HFFc6 (cell line): ENCODE measurements around the gene TNIP3. TPM values are rescaled to one million over a fixed set of nuclear protein-coding genes. Genes with fewer than 3 reads are reported as not detected.

Source experiments
- DNase-seq: peaks from one replicate; pipeline ENCODE4 v3.0.0-alpha.2; 2018
- H3K27ac Mint-ChIP-seq: 2 replicates; pipeline ENCODE4 v1.8.0; 2020; ENCODE audit warnings: mild to moderate bottlenecking, mixed read lengths
- H3K27me3 Mint-ChIP-seq: 2 replicates; pipeline ENCODE4 v1.8.0; 2021; ENCODE audit warnings: mild to moderate bottlenecking, moderate library complexity, mixed read lengths; ENCODE audit not compliant: insufficient read depth
- H3K36me3 Mint-ChIP-seq: 2 replicates; pipeline ENCODE4 v1.8.0; 2021; ENCODE audit warnings: low read depth, mixed read lengths
- H3K4me1 Mint-ChIP-seq: 2 replicates; pipeline ENCODE4 v1.8.0; 2020; ENCODE audit warnings: low read depth, mixed read lengths
- H3K4me3 Mint-ChIP-seq: 2 replicates; pipeline ENCODE4 v1.8.0; 2020; ENCODE audit warnings: mild to moderate bottlenecking, moderate library complexity, mixed read lengths
- H3K9me3 Mint-ChIP-seq: 2 replicates; pipeline ENCODE4 v1.8.0; 2020; ENCODE audit warnings: mild to moderate bottlenecking, mixed read lengths
- total RNA-seq, 6 experiments: library from RNA; stranded (reverse); fragmentation: NEBNext Ultra II Directional; extraction: Animal tissue kit (Norgen Biotek cat#: 25700); gene quantifications; 2 replicates in 1 of 6; 3 replicates in 5 of 6; pipeline ENCODE4 v1.2.3, GENCODE V29; 2021
- TF ChIP-seq, protein P1 (sequence below): fragments of 200-600 bp; sonication (generic); IDR thresholded peaks from 2 replicates; pipeline ENCODE4 v1.5.0; 2021; ENCODE audit warnings: antibody characterized with exemption, mild to moderate bottlenecking

Gene TNIP3
- total RNA-seq, 6 experiments from 2014 or later = 0.31 to 0.70 (median 0.47) TPM

DNA sequence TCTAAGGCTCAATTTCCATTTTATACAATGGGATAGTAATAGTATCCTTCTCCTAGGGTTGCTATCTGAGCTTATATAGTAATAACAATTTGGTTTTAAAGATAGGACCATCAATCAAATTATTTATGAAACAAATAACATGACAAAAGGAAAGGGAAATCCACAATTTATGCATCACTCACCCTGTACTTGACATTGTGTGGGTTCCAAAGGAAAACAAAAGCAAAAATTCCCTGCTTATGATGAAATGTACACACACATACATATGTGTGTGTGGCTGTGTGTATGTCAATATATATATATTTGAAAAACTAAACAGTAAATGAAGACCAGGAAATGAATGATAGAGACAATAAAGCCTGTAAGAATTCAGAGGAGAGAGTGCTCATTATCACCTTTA lies 2.9 kb upstream of the TNIP3 start:
- Mint-ChIP-seq H3K27me3 (no peaks in the 10 kb centered on the region), H3K4me3 (no peak overlapping the region), H3K4me1 (peaks cover 13% of the 10 kb centered on the region), H3K36me3 (no peaks in the 10 kb centered on the region), H3K9me3 (no peaks in the 10 kb centered on the region), H3K27ac (no peak overlapping the region)
- DNase-seq = no peak
- TF ChIP-seq, protein P1, sequence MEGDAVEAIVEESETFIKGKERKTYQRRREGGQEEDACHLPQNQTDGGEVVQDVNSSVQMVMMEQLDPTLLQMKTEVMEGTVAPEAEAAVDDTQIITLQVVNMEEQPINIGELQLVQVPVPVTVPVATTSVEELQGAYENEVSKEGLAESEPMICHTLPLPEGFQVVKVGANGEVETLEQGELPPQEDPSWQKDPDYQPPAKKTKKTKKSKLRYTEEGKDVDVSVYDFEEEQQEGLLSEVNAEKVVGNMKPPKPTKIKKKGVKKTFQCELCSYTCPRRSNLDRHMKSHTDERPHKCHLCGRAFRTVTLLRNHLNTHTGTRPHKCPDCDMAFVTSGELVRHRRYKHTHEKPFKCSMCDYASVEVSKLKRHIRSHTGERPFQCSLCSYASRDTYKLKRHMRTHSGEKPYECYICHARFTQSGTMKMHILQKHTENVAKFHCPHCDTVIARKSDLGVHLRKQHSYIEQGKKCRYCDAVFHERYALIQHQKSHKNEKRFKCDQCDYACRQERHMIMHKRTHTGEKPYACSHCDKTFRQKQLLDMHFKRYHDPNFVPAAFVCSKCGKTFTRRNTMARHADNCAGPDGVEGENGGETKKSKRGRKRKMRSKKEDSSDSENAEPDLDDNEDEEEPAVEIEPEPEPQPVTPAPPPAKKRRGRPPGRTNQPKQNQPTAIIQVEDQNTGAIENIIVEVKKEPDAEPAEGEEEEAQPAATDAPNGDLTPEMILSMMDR = no peak

DNA sequence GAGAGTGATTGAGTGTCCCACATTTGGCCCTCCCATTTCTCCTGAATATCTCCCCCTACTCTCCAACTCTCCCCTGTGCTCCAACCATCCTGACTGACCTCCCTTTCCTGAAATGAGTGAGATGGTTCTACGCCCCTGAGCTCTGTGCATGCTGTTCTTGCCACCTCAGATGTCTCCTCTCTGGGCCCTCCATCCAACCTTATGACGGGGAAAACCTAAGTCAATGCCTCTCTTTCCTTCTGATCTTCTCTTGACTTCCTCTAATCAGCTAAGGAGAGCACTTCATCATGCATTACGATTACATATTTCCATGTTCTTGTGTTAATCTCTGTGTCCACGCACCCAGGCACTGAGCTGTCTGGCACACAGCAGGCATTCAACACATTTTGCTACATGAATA lies 1.1 kb upstream of the TNIP3 start:
- Mint-ChIP-seq H3K27ac (no peak overlapping the region), H3K9me3 (no peaks in the 10 kb centered on the region), H3K4me1 (peaks cover 13% of the 10 kb centered on the region), H3K27me3 (no peaks in the 10 kb centered on the region), H3K36me3 (no peaks in the 10 kb centered on the region), H3K4me3 (no peak overlapping the region)
- no peak for DNase-seq
- TF ChIP-seq, protein P1 = no peak

DNA sequence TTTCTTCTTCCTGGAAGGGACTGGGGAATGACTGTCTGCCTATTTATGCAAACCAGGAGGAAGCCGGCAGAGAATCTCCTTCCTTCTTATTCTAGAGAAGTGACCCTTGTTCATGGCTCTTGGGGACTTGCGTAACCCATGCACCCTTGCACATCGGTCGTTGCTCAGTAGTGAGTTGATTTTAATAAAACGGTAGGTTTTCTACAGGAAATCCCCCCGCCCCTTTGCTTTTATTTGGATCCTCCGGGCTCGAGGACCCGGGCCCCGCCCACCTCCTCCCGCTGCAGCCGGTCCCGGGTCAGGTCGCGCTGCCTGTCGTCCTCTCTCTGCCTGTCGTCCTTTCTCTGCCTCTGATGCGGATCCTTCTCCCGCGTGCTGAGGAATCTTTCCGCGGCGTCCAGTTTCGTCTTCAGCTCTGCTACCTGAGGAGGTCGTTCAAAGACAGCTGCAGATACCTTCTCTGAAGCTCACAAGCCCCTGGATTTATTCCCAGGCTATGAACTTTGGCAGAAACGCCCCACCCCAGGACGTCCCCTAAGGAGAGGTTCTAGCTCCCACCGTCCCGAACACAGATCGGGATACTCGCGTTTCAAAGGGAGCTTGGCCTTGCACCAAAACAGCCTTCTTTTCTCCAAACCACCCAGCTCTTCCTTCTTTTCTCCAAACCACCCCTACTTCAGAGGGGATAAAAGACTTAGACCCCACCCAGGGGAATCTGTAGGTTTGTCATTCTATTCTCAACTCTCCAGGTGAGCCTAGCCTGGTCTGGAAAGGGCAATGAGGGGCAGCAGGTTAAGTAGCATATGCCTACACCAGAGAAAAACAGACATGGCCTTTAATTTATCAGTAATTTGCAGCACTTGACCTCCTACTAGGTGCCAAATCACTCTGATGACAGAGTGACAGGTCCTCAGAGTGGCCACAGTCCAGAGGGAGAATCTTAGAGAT lies 7.0 kb downstream of the TNIP3 start:
- TF ChIP-seq, protein P1 = no peak
- no peaks in the 10 kb centered on the region for H3K9me3 Mint-ChIP-seq
- H3K27ac Mint-ChIP-seq = peak overlapping the region; percentile 92
- H3K27me3 Mint-ChIP-seq = no peaks in the 10 kb centered on the region; the same call in 1 of the 2 replicates
- no peak for DNase-seq
- peaks cover 23% of the 10 kb centered on the region for H3K4me1 Mint-ChIP-seq
- peak overlapping the region; percentile 89 for H3K4me3 Mint-ChIP-seq
- no peaks in the 10 kb centered on the region; the same call in 1 of the 2 replicates for H3K36me3 Mint-ChIP-seq

DNA sequence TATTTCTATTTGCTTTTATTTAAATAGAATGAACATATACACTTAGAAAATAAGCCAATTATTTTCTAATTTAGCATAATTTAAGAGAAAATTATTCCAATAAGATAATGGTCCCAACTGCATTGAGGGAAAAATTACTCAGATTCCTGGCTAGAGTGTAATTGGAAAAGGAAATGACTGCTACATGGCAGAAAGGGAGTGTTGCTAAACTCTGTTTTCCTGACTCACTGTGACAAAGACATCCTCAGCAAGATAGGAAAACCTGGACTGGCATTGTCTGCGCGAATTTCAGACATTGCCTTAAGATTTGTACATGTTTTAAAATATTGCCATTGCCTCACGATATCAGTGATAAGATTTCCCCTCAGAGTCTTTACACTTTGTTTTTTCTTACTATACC lies 8.2 kb downstream of the TNIP3 start:
- Mint-ChIP-seq H3K27me3 (no peaks in the 10 kb centered on the region; the same call in 1 of the 2 replicates), H3K4me1 (peaks cover 35% of the 10 kb centered on the region), H3K36me3 (no peaks in the 10 kb centered on the region; the same call in 1 of the 2 replicates), H3K27ac (peak overlapping the region; percentile 92), H3K4me3 (peak overlapping the region; percentile 89), H3K9me3 (no peaks in the 10 kb centered on the region)
- TF ChIP-seq, protein P1 = no peak
- DNase-seq = peak; percentile 86

DNA sequence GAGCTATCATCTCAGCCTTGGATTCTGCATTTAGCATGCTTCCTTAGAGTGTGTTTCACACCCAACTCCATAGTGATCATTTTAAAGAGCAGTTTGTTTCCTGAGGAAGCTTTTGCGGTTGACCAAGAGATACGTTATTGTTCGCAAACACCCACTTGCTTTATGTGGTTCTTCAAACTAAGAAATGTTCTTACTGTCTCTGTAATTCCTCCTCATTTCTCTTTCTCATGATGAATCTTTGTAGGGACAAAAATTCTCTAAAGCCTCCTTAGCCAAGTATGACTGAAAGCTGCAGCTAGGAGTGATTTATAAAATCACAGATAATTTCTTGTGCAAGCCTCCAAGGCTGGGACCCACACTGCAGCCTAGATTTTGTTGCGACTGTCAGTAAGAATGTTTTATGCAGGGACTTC lies 10.0 kb downstream of the TNIP3 start:
- Mint-ChIP-seq H3K9me3 (no peaks in the 10 kb centered on the region), H3K4me1 (peaks cover 47% of the 10 kb centered on the region), H3K4me3 (no peak overlapping the region), H3K27me3 (no peaks in the 10 kb centered on the region; the same call in 1 of the 2 replicates), H3K36me3 (no peaks in the 10 kb centered on the region; the same call in 1 of the 2 replicates), H3K27ac (no peak overlapping the region)
- TF ChIP-seq, protein P1 = no peak
- DNase-seq = no peak
